ENCODE results near the gene ALG10. TPM values are rescaled to one million over a fixed set of nuclear protein-coding genes. Genes with fewer than 3 reads are reported as not detected.
"Not testable (repeated sequence)": the region's sequence is repeated elsewhere in the genome, so short reads cannot be mapped to it uniquely, and the experiment has no call there.

Gene ALG10
- total and polyA plus RNA-seq, 2 donors (not counting 1 experiment from before 2014, with no cell fraction given), result 4.3 to 5.8 TPM

GRCh38 chr12:34016361-34016760 lies 5.9 kb upstream of the ALG10 start:
- no peaks in the 10 kb centered on the region for H3K36me3 ChIP-seq (ENCODE audit: control insufficient read depth, insufficient read depth, low read length)
- H4K20me1 ChIP-seq (ENCODE audit: control insufficient read depth, extremely low read depth, insufficient read depth, low read length), result no peaks in the 10 kb centered on the region
- DNase-seq (ENCODE audit: low read depth in 2 of 2), result no peak
- H3K27ac ChIP-seq (ENCODE audit: insufficient read depth, low read length), result no peak overlapping the region
- TF ChIP-seq, protein P1, sequence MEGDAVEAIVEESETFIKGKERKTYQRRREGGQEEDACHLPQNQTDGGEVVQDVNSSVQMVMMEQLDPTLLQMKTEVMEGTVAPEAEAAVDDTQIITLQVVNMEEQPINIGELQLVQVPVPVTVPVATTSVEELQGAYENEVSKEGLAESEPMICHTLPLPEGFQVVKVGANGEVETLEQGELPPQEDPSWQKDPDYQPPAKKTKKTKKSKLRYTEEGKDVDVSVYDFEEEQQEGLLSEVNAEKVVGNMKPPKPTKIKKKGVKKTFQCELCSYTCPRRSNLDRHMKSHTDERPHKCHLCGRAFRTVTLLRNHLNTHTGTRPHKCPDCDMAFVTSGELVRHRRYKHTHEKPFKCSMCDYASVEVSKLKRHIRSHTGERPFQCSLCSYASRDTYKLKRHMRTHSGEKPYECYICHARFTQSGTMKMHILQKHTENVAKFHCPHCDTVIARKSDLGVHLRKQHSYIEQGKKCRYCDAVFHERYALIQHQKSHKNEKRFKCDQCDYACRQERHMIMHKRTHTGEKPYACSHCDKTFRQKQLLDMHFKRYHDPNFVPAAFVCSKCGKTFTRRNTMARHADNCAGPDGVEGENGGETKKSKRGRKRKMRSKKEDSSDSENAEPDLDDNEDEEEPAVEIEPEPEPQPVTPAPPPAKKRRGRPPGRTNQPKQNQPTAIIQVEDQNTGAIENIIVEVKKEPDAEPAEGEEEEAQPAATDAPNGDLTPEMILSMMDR (conservative IDR thresholded peaks at IDR 0.05 in 1 of 2, IDR thresholded peaks at IDR 0.05 in 1 of 2; ENCODE audit: low read depth in 1 of 2, low read length in 2 of 2), result no peak
- TF ChIP-seq EZH2 (IDR thresholded peaks at IDR 0.05; ENCODE audit: low read length, missing control alignments), result no peak
- no peaks in the 10 kb centered on the region for H3K27me3 ChIP-seq (ENCODE audit: control insufficient read depth, insufficient read depth, low read length)
- H3K4me1 ChIP-seq (ENCODE audit: control insufficient read depth, extremely low read depth, insufficient read depth, low read length), result no peaks in the 10 kb centered on the region
- no peak overlapping the region for H2AFZ ChIP-seq (ENCODE audit: low read length)
- H3K4me2 ChIP-seq (ENCODE audit: extremely low read depth, insufficient read depth, low read length), result no peak overlapping the region
- H3K9ac ChIP-seq (ENCODE audit: insufficient read depth, low read length), result no peak overlapping the region
- no peaks in the 10 kb centered on the region for H3K9me3 ChIP-seq (ENCODE audit: control insufficient read depth, insufficient read depth, low read depth, low read length)
- no peak overlapping the region for H3K4me3 ChIP-seq (replicated peaks in 1 of 4; ENCODE audit: control extremely low read depth in 1 of 4, insufficient read depth in 1 of 4, low read depth in 3 of 4, low read length in 4 of 4)
- no peaks in the 10 kb centered on the region for H3K79me2 ChIP-seq (ENCODE audit: control insufficient read depth, insufficient read depth, low read length)

GRCh38 chr12:34021071-34021470 lies 1.2 kb upstream of the ALG10 start:
- no peak for DNase-seq (ENCODE audit: low read depth in 2 of 2)
- Histone ChIP-seq H3K4me1 (ENCODE audit: control insufficient read depth, extremely low read depth, insufficient read depth, low read length) (peaks cover 3% of the 10 kb centered on the region), H3K4me2 (ENCODE audit: extremely low read depth, insufficient read depth, low read length) (no peak overlapping the region), H3K27me3 (ENCODE audit: control insufficient read depth, insufficient read depth, low read length) (no peaks in the 10 kb centered on the region), H3K27ac (ENCODE audit: insufficient read depth, low read length) (no peak overlapping the region), H3K9ac (ENCODE audit: insufficient read depth, low read length) (no peak overlapping the region), H3K9me3 (ENCODE audit: control insufficient read depth, insufficient read depth, low read depth, low read length) (no peaks in the 10 kb centered on the region), H2AFZ (ENCODE audit: low read length) (peak overlapping the region; percentile 72), H3K36me3 (ENCODE audit: control insufficient read depth, insufficient read depth, low read length) (no peaks in the 10 kb centered on the region), H4K20me1 (ENCODE audit: control insufficient read depth, extremely low read depth, insufficient read depth, low read length) (no peaks in the 10 kb centered on the region), H3K79me2 (ENCODE audit: control insufficient read depth, insufficient read depth, low read length) (peaks cover 3% of the 10 kb centered on the region), H3K4me3 (replicated peaks in 1 of 4; ENCODE audit: control extremely low read depth in 1 of 4, insufficient read depth in 1 of 4, low read depth in 3 of 4, low read length in 4 of 4) (no peak overlapping the region)
- TF ChIP-seq, protein P1 (conservative IDR thresholded peaks at IDR 0.05 in 1 of 2, IDR thresholded peaks at IDR 0.05 in 1 of 2; ENCODE audit: low read depth in 1 of 2, low read length in 2 of 2), result no peak
- TF ChIP-seq EZH2 (IDR thresholded peaks at IDR 0.05; ENCODE audit: low read length, missing control alignments), result no peak

DNA sequence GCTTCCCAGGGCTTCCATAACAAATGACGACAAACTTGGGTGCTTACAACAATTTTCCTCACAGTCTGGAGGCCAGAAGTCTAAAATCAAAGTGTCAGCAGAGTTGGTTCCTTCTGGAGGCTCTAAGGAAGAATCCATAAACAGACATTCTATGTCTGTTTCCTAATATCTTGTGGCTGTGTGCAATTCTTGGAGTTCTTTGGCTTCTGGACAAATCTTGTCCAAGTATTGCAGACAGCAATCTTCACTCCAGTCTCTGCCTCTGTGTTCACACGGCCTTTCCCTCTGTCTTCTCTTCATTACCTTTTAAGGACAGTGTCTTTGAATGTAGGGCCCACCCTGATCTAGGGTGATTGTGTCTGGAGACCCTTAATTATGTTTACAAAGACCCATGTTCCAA lies 5.4 kb downstream of the ALG10 start:
- peak; percentile 1 to 39 for DNase-seq (ENCODE audit: low read depth in 2 of 2)
- not testable (repeated sequence) for H3K4me2 ChIP-seq (ENCODE audit: extremely low read depth, insufficient read depth, low read length); H3K27ac ChIP-seq (ENCODE audit: insufficient read depth, low read length); H4K20me1 ChIP-seq (ENCODE audit: control insufficient read depth, extremely low read depth, insufficient read depth, low read length); H2AFZ ChIP-seq (ENCODE audit: low read length); H3K4me1 ChIP-seq (ENCODE audit: control insufficient read depth, extremely low read depth, insufficient read depth, low read length); H3K4me3 ChIP-seq (replicated peaks in 1 of 4; ENCODE audit: control extremely low read depth in 1 of 4, insufficient read depth in 1 of 4, low read depth in 3 of 4, low read length in 4 of 4); H3K27me3 ChIP-seq (ENCODE audit: control insufficient read depth, insufficient read depth, low read length); H3K36me3 ChIP-seq (ENCODE audit: control insufficient read depth, insufficient read depth, low read length); H3K9ac ChIP-seq (ENCODE audit: insufficient read depth, low read length); H3K9me3 ChIP-seq (ENCODE audit: control insufficient read depth, insufficient read depth, low read depth, low read length); H3K79me2 ChIP-seq (ENCODE audit: control insufficient read depth, insufficient read depth, low read length)

Measured in fibroblast of lung (primary cell).